Stimulated activated CD4-positive, alpha-beta T cell treated with anti-CD3 and anti-CD28 coated beads, Interleukin-2, amount 100 ng/mL, for 48 hours (primary cell): Measurements from ENCODE around the gene PARP2.
"Not testable (repeated sequence)": the region's sequence is repeated elsewhere in the genome, so short reads cannot be mapped to it uniquely, and the experiment has no call there.

ENCODE experiments used
- DNase-seq, 2 donors: peaks; one replicate each; pipeline ENCODE4 v3.0.0-alpha.2; 2020

PARP2 gene, protein sequence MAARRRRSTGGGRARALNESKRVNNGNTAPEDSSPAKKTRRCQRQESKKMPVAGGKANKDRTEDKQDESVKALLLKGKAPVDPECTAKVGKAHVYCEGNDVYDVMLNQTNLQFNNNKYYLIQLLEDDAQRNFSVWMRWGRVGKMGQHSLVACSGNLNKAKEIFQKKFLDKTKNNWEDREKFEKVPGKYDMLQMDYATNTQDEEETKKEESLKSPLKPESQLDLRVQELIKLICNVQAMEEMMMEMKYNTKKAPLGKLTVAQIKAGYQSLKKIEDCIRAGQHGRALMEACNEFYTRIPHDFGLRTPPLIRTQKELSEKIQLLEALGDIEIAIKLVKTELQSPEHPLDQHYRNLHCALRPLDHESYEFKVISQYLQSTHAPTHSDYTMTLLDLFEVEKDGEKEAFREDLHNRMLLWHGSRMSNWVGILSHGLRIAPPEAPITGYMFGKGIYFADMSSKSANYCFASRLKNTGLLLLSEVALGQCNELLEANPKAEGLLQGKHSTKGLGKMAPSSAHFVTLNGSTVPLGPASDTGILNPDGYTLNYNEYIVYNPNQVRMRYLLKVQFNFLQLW

DNA sequence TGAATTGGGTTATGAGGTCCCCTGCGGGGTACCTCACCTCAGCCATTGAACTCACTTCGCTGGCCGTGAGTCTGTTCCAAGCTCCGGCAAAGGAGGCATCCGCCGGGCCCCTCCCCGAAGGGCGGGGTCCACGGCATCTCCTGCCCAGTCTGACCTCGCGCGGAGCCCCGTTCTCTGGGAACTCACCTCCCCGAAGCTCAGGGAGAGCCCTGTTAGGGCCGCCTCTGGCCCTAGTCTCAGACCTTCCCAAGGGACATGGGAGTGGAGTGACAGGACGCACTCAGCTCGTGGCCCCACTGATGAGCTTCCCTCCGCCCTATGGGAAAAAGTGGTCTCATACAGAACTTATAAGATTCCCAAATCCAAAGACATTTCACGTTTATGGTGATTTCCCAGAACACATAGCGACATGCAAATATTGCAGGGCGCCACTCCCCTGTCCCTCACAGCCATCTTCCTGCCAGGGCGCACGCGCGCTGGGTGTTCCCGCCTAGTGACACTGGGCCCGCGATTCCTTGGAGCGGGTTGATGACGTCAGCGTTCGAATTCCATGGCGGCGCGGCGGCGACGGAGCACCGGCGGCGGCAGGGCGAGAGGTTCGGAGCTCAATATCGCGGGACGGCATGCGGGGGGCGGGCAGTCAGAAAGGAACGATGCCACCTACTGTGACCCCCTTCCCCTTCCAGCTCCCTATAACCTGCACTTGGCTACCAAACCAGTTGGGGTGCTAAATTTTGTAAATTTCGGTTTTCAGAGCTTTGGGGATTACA is at the start of gene PARP2:
Gene PARP2 (plus strand): TSS at position 544 of the 770 bp plus-strand sequence. CDS start 7 bp downstream, at position 551.
- DNase-seq = peak; percentile 94 to 95

DNA sequence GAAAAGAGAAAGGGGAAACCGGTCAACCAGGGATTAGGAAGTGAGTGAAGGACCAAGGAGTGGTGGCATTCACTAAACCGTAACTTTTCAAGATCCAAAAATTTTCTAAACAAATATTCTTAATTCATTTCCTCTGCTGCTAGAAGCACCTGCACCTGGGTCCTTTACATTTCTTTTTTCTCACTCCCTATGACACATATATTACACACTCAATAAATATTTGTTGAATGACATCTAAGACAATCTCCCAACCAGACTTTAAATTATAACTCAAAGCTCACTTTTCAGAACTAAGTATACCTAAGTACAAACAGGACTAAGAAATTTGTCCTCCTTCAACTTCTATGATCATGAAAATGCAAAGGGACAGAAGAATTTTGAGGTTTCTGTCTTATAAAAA is 48.8 kb upstream of the PARP2 start:
- no peak for DNase-seq

DNA sequence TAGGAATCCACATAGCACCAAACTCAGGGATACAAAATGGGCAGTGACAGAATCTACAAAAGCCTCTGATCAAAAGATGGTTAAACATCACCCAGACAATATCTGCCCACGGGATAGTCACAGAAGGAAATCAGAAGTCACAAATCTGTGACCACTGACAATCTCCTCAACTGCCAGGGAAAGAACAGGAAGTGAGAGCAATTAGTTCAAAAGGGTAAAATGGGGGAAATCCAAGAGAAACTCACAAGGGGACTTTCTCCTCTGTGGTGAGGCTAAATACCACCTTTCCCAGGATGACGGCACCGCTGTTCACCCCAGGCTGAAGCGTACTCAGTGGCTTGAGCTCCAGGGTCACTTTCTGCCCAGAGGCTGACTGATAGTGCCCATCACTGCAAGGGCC is 48.4 kb upstream of the PARP2 start:
- DNase-seq = no peak

DNA sequence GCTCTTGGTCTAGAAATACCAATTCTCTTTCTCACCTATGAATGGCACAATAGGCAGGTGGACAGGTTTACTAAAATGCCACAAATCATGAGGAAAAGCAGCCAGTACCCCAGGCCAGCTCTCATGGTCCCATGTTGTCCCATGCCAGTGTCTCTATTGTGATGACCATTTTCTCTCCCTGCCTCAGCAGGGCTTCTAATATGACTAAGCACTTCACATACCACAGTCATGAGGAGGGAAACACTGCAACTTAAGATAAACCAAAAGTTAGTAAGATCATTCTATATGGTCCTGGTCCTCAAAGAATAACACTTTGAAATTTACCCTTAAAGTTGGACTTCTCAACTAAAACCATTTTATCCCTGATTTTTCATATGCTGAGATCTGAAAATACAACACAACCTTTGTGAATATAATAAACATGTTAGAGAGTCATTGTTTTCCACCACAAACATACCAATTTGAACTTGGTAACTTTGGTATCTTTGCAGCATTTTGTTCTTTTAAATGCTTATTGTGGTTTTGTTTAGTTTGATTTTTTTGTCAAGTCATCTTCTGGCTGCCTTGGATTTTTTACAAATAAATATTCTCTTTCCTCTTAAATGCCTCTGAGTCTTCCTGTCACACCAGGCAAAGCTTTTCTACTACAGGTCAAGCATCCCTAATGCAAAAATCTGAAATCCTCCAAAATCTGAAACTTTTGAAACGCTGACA is 41.2 kb upstream of the PARP2 start:
- DNase-seq = no peak

DNA sequence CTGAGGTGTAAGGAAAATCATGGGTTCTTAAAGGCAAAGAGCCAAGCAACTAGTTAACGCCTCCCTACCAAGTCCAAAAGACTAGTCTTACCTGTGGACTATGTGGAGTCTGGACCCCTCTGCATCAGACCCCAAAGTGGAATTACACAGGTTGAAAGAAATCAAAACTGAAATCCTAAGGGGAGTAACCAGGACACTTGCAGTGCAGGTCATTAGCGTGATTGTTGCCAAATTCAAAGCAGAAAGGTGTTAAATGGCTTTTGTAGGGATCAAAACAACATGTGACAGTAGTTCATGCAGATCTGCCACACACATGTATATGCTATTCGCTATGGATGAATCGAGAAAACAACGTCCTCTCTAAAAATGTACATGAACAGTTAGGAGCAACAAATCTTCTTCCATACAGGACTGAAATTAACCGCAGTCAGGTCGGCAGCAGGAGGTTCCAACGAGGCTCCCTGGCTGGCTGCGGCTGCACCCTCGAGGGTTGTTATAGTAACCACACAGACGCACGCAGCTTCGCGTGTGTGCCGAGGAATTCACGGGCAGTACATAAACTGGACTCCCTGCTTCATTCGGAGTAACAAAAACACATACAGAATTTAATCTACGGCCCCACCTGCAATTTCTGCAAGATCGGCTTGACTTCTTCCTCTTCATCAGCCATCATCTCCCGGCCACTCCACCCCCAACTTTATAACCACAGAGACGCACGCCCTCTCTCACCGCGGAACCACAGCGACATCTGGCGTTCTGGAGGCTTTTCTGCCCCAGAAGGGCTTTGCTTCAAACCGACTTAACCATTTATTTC is 38.0 kb upstream of the PARP2 start, which contains the start of gene TTC5:
Gene TTC5 (minus strand): TSS at position 687 of the 814 bp plus-strand sequence. CDS start 14 bp downstream, at position 673.
- DNase-seq = peak; percentile 87 to 92

DNA sequence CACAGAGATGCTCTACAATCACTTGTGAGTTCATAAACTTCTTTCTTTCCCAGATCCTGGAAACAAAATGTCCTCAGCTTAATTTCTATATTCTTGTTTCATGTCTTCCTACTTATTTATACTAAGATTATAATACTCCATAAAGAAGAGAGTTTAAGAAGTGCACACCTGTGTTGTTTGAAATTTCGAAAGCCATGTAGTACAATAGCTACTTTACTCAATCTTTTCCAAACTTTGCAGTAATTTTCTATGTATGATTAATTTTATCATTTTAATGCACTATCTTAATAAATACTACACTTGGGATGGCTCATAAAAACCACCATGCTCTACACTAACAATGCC is 37.4 kb upstream of the PARP2 start:
- DNase-seq = no peak

DNA sequence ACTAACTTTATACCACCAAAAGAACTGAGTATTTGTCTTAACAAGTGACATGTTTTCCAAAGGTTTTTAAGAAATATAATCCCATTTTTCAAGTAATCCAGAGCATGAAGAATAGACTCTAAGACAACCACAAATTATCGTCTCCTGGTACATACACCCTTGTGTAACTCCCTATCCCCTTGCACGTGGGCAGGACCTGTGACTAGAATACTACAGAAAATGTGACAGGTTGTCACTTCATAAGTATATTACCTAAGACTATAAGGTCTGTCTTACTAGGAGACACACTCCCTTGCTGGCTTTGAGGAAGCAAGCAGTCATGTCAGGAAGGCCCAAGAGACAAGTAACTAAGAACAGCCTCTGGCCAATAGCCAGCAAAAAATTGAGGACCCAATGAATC is 29.4 kb upstream of the PARP2 start:
- DNase-seq = no peak

DNA sequence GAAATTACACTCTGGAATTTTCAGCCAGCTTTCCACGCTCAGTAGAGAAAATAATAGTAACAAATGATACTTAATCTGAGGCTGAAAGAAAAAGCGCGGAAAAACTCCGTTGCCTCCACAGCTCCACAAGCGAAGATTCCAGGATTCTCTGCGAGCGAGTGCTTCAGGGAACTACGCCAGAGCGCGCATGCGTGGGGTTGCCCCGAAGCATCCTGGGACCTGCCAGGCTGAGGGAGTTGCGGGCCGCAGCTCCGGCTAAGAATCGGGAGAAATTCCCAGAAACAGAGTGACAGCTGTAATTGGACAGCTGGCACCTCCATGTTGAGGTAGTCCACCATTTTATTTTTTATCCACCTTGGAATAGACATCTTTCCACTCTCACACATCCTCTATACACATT is 25.7 kb upstream of the PARP2 start:
- no peak for DNase-seq

DNA sequence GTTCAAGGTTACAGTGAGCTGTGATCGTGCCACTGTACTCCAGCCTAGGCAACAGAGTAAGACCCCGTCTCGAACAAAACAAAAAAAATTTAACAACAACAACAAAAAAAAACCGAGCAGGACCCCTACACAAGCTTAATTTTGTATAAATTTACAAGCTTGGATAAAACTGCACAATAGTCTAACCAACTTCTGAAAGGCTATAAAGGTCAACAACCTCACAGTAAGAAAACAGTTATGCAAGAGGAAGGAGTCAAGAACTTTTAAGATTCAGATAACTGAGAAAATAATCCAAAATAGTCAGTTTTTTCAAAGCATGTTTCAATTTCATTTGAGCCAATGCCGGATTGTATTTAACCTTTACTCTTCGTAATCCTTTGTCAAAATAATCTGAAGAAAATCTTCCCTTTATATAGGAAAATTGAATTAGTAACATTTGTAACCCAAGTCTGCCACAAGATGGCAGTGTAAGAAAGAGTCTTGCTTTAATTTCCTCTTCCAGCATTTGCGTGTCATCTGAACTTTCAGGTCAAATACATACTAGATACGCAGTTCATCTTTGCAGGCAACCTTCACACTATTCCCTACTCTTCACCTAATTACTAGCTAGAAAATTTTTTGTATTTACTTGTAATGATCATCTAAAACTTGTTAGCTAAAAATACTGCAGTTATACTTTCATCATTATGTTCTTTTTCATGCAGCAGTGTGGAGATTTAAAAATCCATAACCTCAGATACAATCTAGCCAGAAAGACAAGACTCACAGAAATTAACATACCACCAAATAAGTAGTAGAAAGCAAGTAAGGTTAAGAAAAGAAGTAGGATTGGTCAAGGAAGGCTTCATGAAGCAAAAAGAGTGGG is 16.2 kb upstream of the PARP2 start:
- peak in 1 of 2 donors; percentile 30 for DNase-seq

DNA sequence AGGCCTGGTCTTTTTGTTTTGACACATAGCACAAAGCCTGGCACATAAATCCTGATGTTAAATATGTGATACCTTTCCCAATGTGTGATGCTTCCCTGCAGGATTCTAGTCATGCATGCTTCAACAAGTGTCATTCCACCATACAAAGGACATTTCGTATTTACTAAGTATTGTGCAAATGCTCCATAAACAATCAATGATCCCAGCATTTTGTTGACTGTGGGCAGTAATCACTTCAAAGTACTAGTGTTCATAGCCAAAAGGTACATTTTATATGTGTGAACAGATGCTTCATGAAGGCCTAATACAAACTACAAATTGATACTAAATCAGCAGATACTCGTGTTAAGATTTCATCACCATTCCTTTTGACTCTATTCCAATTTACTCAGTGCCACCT is 14.7 kb upstream of the PARP2 start:
- DNase-seq = no peak

DNA sequence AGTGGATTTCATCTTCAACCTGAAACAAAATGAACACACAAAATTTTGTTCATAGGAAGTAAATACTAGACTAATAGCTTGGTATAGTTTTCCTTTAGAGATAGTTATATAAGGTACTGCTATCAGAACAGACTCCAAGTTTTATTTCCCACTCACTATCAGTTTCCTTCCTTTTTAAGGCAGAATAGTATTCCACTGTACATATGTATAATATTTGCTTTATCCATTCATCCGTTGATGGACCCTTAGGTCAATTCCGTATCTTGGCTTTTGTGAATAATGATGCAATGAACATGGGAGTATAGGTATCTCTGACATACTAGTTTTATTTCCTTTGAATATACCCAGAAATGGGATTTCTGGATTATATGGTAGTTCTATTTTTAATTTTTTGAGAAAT is 14.1 kb upstream of the PARP2 start:
- DNase-seq = no peak

DNA sequence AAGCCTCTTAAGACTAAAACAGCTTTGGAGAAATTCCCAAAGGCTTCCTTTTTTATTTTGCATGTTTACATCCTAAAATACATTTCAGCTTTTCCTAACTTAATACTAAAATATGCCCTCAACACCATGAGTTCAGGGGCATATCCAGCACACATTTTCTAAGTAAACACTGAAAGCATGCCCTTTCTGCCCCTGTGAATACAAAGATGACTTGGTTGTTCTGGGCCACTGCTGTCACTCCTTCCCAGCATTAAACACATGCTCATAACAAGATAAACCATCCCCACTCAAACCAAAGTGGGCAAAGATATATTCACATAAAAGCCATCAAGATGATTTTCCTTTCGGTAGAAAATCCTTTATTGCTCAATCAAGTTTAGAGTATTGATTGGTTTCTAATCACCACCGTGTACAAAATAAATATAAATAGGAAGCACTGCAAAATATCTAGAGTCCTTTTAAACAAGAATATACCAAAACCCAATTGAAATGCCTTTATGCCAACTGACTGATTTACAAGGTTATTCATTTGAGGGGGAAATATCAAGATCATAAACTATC is 12.3 kb upstream of the PARP2 start:
- DNase-seq = no peak

DNA sequence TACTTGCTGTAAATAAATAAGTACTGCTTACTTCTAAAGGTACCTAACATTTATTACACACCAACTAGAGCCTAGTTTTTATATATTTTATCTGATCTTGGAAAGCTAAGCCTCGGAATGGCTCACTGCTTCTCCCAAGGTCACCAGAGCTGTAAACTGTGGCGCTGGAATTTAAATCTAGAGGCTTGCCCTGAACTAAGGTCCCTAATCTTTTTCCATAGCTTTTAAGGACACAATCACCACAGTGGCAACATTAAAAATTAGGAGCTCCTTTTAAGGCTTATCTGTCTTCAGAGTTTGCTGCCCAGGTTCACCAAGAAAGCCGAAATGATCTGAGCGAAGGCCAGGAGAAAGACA is 11.0 kb upstream of the PARP2 start:
- DNase-seq = no peak

DNA sequence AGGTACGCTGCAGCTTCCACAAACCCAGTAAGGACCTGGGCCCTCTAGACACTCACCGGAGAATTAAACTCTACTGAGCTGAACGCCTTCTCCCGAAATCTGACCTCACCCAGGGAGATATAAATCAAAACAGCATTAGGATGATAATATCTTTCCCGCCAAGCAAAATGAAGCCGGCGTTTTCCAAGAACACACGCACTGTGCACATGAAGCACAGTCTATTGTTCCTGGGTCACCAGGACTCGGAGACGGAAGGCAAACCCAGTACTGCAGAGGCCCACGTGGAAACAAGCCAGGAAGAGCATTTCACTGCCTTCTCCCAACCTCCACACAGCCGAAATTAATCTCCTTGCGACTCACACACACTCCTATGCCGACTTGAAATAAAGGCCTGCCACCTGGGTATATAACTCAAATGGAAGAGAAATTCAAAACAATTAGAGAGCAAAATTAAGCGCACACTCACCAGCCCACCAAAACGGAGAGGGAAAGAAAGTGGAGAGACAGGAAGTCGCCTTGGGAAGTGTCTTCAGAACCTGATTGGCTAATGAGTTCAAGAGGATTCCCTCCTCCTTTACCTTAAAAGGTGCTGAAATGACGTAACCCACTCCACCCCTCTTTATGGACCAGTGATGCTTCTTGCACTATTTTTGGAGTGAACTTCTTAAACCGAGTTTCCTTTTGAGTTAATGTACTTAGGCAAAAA is 10.5 kb upstream of the PARP2 start, which contains the start of gene CCNB1IP1:
Gene CCNB1IP1 (minus strand): TSS at position 492 of the 706 bp plus-strand sequence. CDS start 16,756 bp downstream, outside the sequence.
- DNase-seq = peak; percentile 15 to 37

DNA sequence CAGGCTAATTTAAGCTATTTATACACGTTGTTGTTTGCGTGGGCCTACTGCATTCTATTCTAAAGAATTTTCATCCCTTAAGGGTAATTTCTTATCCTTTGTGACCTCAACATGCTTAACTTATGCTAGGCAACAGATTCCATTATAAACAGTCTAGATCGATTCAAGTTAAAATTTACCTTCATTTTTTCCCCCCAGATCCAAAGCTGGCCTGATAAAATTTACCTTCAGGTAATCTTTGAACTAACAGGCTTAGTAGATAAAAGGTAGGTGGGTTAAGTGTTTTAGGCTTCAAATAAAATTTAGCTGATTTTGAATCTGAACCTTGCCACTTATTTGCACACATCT is 10.0 kb upstream of the PARP2 start:
- no peak for DNase-seq

DNA sequence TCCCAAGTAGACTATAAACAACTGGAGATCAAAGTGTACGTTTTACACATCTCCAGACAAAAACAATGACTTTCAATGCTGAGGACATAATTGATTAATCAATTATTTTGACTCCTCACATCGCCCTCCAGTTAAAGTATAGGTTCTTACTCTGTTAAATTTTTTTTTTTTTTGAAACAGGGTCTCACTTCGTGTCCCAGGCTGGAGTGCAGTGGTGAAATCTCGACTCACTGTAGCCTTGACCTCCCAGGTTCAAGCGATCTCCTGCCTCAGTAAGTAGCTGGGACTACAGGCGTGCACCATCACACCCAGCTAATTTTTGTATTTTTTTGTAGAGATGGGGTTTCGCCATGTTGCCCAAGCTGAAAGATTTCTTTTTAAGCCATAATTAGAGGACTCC is 9.4 kb upstream of the PARP2 start:
- DNase-seq = no peak

DNA sequence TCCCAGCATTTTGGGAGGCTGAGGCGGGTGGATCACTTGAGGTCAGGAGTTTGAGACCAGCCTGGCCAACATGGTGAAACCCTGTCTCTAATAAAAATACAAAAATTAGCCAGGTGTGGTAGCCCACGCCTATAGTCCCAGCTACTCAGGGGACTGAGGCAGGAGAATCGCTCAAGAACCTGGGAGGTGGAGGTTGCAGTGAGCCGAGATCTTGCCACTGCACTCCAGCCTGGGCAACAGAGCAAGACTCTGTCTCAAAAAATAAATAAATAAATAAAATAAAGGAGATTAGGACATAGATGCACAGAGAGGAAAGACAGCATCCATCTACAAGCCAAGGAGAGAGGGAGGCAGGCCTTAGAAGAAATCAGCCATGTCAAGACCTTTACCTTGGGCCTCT is 2.4 kb upstream of the PARP2 start:
- DNase-seq = not testable (repeated sequence)

DNA sequence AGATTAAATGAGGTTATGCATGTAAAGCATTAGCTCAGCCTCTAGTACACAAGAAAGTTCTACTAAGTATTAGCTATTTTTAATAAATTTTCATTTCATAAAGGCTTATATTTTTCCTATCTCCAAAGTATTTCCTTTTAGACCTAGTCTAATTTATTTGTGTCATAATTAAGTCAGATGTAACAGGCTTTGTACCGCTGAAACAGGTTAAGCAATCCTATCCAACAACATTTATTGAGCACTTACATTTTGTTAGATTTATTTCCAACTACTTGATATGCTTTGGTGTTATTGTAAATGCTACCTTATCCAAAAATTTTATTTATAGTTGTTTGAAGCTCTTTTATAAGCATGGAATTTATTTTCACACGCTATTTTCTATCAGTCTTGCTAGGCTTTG is 1.8 kb upstream of the PARP2 start:
- DNase-seq = no peak

DNA sequence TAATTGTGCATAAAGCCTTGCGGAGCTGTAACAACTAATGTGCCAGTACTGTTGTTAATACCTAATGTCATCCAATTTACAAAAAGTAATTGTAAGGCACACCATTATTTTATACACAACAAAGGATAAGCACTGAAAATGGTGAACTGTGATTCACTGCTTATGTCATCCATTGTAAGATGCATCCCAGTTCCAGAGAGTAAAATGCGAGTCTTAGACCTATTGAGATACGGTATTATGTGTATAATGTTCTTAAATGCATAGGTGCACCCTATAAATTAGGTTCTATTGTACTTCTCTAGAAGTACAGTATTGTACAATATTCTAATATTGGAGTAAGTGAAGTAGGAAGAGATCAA is 406 bp downstream of the PARP2 start:
- no peak for DNase-seq

DNA sequence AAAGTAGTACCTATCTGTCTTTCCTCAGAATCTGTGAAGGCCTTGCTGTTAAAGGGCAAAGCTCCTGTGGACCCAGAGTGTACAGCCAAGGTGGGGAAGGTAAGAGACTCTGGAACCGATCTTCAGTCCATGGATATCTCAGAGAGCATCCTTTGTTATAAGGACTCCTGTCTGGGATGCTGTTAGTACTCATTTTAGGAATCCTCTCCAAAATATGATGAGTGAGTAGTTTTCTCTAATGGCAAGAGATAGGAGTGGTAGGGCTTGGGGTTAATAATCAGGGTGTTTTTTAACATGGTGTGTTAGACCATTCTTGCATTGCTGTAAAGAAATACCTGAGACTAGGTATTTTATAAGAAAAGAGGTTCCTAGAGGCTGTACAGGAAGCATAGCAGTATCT is 1.9 kb downstream of the PARP2 start:
- DNase-seq = no peak
